Aorta (tissue), 5 donors: ENCODE results near the gene TSPAN3. TPM values are rescaled to one million over a fixed set of nuclear protein-coding genes. Genes with fewer than 3 reads are reported as not detected.

Experiments
- ATAC-seq: fragments of 200-7000 bp; cut with Tn5 transposase; one replicate; pipeline ENCODE4 v1.9.1; 2022; ENCODE audit warnings: moderate library complexity; ENCODE audit not compliant: low FRiP score
- DNase-seq, 2 donors: peaks; one replicate each; pipeline ENCODE4 v3.0.0-alpha.2; 2020
- H3K27ac ChIP-seq, 2 donors: one replicate each; pipeline ENCODE4 v1.5.1; 2013; ENCODE audit warnings: low read length in 2 of 2, mild to moderate bottlenecking in 2 of 2, moderate library complexity in 2 of 2, control low read depth in 1 of 2, inconsistent platforms in 1 of 2, low read depth in 1 of 2
- H3K27me3 ChIP-seq, 2 donors: one replicate each; pipeline ENCODE4 v1.6.1; 2013; ENCODE audit warnings: control low read depth in 1 of 2, low read length in 1 of 2, mild to moderate bottlenecking in 1 of 2, moderate library complexity in 1 of 2; ENCODE audit not compliant: insufficient read depth in 2 of 2, control insufficient read depth in 1 of 2
- H3K36me3 ChIP-seq, 2 donors: one replicate each; pipeline ENCODE4 v1.6.1; 2013; ENCODE audit warnings: control low read depth in 1 of 2, low read length in 1 of 2, mild to moderate bottlenecking in 1 of 2; ENCODE audit not compliant: insufficient read depth in 2 of 2, control insufficient read depth in 1 of 2
- H3K4me1 ChIP-seq, 2 donors: one replicate each; pipeline ENCODE4 v1.6.1; 2013; ENCODE audit warnings: low read length in 2 of 2, control low read depth in 1 of 2, mild to moderate bottlenecking in 1 of 2, moderate library complexity in 1 of 2; ENCODE audit not compliant: insufficient read depth in 2 of 2, control insufficient read depth in 1 of 2
- H3K4me3 ChIP-seq, 2 donors: one replicate each; pipeline ENCODE4 v1.5.1; 2013; ENCODE audit warnings: low read length in 2 of 2, control low read depth in 1 of 2, mild to moderate bottlenecking in 1 of 2
- H3K9me3 ChIP-seq: one replicate; pipeline ENCODE4 v1.6.1; 2013; ENCODE audit warnings: mild to moderate bottlenecking, low read length; ENCODE audit not compliant: control insufficient read depth
- WGBS, 2 donors: extraction: QIAGEN DNeasy Blood & Tissue Kit; methylation state at CpG; one replicate each; pipeline ENCODE4 v1.1.7; 2013; 5-methylcytosine and 5-hydroxymethylcytosine counted together
- intact Hi-C, 2 donors: fragments of 100-400 bp; cut with DNase I; formaldehyde crosslinking; loops; one replicate each; pipeline versions ENCODE4 v1.14.2 to v1.15.0; 2022
- polyA plus RNA-seq, 2 donors: library from polyadenylated mRNA; stranded (reverse); fragments of 200-250 nt; gene quantifications; one replicate each; pipeline ENCODE4 v1.2.3, GENCODE V29; 2013
- total RNA-seq, 2 donors: library from RNA; stranded (reverse); fragmentation: NEBNext Ultra II Directional; extraction: Animal tissue kit (Norgen Biotek cat#: 25700); gene quantifications; one replicate each; pipeline ENCODE4 v1.2.1, GENCODE V29; 2021
- donor health status: healthy with polysubstance abuse.
- donor health status: Bipolar disorder and iron deficiency.
- donor health status: DM: no; HTN: no; CAD: no.
- donor health status: DM: no; HTN: no; CAD: no.
- donor health status: DM: yes; HTN: yes; CAD: no.

The TSPAN3 gene
- total and polyA plus RNA-seq, 4 donors: 106 to 123 (median 114) TPM

DNA sequence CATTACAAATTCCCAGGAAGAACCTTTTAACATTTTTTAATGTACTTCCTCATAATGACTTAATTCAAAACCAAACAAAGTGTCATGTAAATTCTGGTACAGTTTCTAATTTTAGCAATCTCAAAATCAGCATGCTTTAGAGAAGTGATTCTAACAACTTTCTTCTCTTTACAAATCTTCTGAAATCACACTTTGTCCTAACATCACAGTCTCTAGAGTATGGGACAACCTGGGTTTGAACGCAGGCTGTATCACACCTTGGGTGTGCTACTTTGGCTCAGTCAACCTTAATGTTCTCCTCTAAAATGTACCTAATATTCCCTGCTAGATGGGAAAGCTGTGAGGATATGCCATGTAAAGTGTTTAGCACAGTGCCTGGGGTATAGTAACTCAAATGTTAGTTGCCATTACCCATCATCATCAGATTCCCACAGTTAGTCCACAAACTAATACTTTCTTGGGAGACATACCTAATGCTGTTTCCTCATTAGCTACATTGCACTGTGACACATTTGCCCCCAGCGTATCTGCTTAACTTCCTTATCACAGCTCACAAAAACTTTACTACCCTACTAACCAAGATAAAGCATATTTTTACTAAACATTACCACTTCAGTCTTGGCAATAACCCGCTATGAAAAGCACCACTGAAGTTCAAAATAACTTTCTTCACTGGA, 3.1 kb downstream of the TSPAN3 start:
- no peak overlapping the region for H3K27ac ChIP-seq
- ATAC-seq: no peak
- no peak for DNase-seq
- no peaks in the 10 kb centered on the region for H3K36me3 ChIP-seq
- intact Hi-C loops: loop anchor here in 1 of 2 donors (5.0 kb wide), 1 partner anchor 876 kb away; no protein-coding TSS in a partner anchor
- H3K9me3 ChIP-seq: no peaks in the 10 kb centered on the region
- whole genome bisulfite sequencing, 2 donors: 13 to 16% methylated on average over 3 of the region's 3 CpGs
- peaks cover 5 to 6% of the 10 kb centered on the region in 2 donors for H3K4me1 ChIP-seq
- no peak overlapping the region for H3K4me3 ChIP-seq
- H3K27me3 ChIP-seq: no peaks in the 10 kb centered on the region

DNA sequence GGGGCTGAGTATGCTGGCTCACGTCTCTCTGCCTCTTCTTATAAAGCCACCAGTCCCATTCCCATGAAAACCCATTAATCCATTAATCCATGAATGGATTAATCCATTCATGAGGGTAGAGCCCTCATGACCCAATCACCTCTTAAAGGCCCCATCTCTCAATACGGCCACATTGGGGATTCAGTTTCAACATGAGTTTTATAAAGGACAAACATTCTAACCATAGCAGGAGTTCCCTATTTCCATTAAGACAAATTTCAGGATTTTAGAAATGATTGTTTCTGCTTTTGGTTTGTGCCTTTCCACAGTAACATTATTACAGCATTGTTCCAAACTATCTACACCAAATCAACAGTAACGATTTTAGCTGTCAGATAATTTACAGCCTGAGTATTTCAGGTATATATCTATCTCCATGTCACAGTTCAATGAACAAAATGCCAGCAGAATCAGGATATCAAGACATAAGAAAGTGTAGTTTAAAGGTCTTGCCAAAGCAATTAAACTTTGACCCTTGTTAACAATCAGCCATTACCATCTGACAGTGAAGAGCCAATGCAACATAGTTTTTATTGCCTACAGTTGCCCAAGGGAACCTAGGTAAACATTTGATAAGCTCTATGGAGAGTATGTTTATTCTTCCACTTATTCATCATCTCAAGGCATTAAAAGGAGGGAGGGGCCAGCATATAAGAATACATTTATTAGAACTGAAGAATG, 3.8 kb downstream of the TSPAN3 start:
- ATAC-seq (no peak), DNase-seq (no peak)
- no peaks in the 10 kb centered on the region for H3K36me3 ChIP-seq
- H3K9me3 ChIP-seq: no peaks in the 10 kb centered on the region
- 58 to 71% methylated on average over 3 of the region's 3 CpGs for whole genome bisulfite sequencing, 2 donors
- peaks cover 5 to 6% of the 10 kb centered on the region in 2 donors for H3K4me1 ChIP-seq
- intact Hi-C loops: loop anchor here in 1 of 2 donors (5.0 kb wide), 1 partner anchor 875 kb away; no protein-coding TSS in a partner anchor
- H3K27me3 ChIP-seq: no peaks in the 10 kb centered on the region
- no peak overlapping the region for H3K27ac ChIP-seq
- H3K4me3 ChIP-seq: no peak overlapping the region

DNA sequence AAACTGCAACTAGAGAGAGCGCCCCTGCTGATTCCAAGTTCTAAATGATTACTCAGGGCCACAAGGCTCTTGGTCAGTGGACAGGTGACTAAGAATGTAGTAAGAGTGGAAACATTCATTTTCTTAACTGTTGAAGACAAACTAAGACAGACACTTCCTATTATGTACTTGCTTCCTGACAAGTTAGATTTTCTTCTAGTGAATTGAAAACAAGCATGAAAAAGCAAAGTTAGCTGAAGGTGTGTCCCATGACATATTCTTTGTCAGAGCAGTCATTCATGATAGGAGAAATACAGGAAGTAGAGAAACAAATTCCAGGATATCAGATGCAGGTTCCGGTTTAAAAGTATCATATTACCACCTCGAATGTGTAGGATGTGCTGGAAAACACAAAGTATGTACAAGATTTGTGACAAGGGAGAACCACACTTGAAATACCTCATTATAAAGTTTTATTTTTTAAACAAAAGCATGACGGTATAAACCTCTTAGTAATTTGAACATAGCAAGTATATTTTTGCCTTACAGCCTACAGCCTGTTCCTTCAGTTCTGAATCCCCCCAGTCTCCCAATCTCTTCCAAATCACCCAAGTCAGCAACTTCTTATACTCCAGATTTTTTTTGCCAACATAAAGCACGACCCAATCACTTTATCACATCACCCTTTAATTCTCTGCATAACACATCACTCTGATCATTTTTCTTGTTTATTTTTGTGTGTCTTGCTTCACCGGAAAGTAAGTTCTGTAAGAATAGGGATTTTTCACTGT, 6.2 kb downstream of the TSPAN3 start:
- Histone ChIP-seq H3K4me1 (peaks cover 5 to 9% of the 10 kb centered on the region in 2 donors), H3K9me3 (no peaks in the 10 kb centered on the region), H3K27me3 (no peaks in the 10 kb centered on the region), H3K4me3 (no peak overlapping the region), H3K27ac (no peak overlapping the region), H3K36me3 (no peaks in the 10 kb centered on the region)
- 79% methylated on average over 6 of the region's 6 CpGs for WGBS, 2 donors
- intact Hi-C loops: loop anchor here in 1 of 2 donors (5.0 kb wide), 1 partner anchor 872 kb away; no protein-coding TSS in a partner anchor
- no peak for DNase-seq
- ATAC-seq: no peak

DNA sequence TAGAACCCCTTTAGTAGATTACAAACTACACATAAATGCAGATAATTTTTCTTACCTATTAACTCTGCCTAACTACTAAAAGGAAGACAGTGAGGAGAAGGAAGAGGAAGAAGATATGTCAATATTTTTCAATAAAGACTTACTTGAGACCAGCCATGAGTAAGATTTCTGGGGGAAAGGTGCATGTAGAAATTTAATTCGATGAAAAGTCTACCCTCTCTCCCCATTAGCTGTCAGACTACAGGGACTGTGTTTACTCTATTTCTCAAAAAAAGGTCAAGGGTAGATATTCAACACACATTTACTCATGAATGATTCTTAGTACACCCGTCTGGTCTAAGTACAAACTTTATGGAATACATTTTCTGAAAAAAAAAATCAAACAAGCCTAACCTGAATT, 6.8 kb downstream of the TSPAN3 start:
- ATAC-seq (no peak), DNase-seq (no peak)
- no peaks in the 10 kb centered on the region for H3K9me3 ChIP-seq
- intact Hi-C loops: no loop called here
- peaks cover 3 to 10% of the 10 kb centered on the region in 2 donors for H3K4me1 ChIP-seq
- 83 to 89% methylated on average over 2 of the region's 2 CpGs for WGBS, 2 donors
- no peak overlapping the region for H3K27ac ChIP-seq
- H3K4me3 ChIP-seq: no peak overlapping the region
- no peaks in the 10 kb centered on the region for H3K27me3 ChIP-seq
- no peaks in the 10 kb centered on the region for H3K36me3 ChIP-seq

DNA sequence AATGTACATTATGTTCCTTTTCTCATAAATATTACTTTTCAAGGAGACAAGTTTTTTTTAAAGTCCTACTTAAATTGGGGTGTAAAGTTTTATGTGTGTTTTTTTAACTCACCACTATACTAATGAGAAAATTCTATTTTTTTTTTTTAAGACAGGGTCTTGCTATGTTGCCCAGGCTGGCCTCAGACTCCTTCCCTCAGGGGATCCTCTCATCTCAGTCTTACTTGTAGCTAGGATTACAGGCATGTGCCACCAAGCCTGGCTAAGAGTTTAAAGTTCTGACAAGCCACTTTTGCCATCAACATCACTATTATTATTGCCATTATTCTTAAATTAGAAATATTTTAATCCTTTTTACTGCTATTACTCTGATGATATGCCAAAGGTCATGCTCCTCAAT, 7.7 kb downstream of the TSPAN3 start:
- DNase-seq (no peak), ATAC-seq (no peak)
- no peaks in the 10 kb centered on the region for H3K27me3 ChIP-seq
- no peak overlapping the region for H3K4me3 ChIP-seq
- H3K9me3 ChIP-seq: no peaks in the 10 kb centered on the region
- H3K36me3 ChIP-seq: no peaks in the 10 kb centered on the region
- H3K4me1 ChIP-seq: peaks cover 3 to 10% of the 10 kb centered on the region in 2 donors
- intact Hi-C loops: no loop called here
- H3K27ac ChIP-seq: no peak overlapping the region

DNA sequence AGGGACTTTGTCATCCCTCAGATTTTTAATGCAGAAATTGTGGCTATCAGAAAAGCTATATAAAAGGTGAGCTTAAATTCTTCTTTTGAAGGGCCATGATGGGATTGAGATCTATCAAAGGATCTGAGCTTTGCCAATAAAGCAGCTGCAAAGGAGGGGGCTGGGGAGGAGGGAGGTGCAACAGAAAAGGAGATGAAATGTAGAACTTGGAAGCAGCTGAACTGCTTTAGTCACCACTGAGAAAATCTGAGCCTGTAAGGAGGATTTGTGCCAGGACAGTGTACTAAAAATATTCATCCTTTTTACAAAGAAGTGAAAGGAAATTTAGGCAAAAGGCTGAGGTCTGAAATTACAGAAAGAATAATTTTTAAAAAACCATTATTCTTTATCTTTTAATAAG, 10.4 kb downstream of the TSPAN3 start:
- Histone ChIP-seq H3K4me3 (no peak overlapping the region), H3K9me3 (no peaks in the 10 kb centered on the region), H3K27me3 (no peaks in the 10 kb centered on the region), H3K27ac (no peak overlapping the region), H3K36me3 (no peaks in the 10 kb centered on the region), H3K4me1 (peaks cover 5% of the 10 kb centered on the region in 2 donors)
- intact Hi-C loops: no loop called here
- no peak for DNase-seq
- ATAC-seq: peak; percentile 81

DNA sequence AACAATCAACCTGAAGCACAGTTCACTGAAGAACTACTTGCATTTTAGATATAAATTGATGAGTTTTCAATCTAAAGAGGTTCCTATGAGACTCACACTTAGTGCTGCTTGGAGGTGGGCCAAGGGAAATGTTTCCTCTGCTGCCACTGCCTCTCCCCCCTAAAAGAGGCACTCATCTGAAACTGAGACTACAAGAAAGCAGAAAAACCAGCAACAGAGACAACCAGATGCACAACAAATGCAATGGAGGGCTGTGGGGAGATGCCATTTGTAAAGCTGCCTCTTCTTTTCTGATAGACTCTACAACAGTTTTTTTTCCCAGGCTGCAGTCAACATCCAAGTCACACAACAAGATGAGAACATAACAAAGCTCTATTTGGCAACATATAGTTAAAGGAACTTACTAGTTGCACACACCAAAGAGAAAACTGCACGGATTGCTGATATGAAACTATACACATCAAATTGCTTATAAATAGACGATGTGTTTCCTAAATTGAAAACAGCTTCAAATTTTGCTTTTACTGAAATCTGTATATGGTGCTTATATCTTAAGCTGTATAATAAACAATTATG, 11.0 kb downstream of the TSPAN3 start:
- Histone ChIP-seq H3K9me3 (no peaks in the 10 kb centered on the region), H3K4me3 (no peak overlapping the region), H3K4me1 (peaks cover 5% of the 10 kb centered on the region in 2 donors), H3K27ac (no peak overlapping the region), H3K27me3 (no peaks in the 10 kb centered on the region), H3K36me3 (no peaks in the 10 kb centered on the region)
- WGBS, 2 donors: 13% methylated on average over 2 of the region's 2 CpGs
- ATAC-seq (no peak), DNase-seq (no peak)
- intact Hi-C loops: no loop called here

DNA sequence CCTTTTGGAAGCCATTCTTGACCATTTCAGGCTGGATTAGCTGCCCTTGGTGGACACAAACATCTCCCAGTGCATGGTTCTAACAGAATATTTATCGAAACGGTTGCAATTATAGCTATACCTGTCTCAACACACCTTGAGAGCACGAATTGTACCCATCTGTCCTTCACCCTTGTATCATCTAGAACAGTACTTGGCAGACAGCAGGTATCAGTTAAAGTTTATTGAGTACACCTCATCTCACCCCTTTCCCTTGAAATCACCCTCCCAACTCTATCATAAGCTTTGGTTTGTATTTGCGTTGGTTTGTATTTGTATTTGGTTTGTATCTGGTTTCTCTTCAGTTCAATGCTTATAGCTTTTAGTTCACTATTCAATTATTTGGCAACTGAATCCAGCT, 12.4 kb downstream of the TSPAN3 start:
- H3K4me1 ChIP-seq: peaks cover 5% of the 10 kb centered on the region in 2 donors
- DNase-seq: no peak
- ATAC-seq: no peak
- 91 to 95% methylated on average over 4 of the region's 4 CpGs for WGBS, 2 donors
- no peaks in the 10 kb centered on the region for H3K9me3 ChIP-seq
- no peaks in the 10 kb centered on the region for H3K36me3 ChIP-seq
- no peaks in the 10 kb centered on the region for H3K27me3 ChIP-seq
- H3K27ac ChIP-seq: no peak overlapping the region
- H3K4me3 ChIP-seq: no peak overlapping the region
- intact Hi-C loops: no loop called here
